ENCODE data around the gene CYB5R3. TPM values are rescaled to one million over a fixed set of nuclear protein-coding genes. Genes with fewer than 3 reads are reported as not detected.

Gene CYB5R3
- total RNA-seq, 6 experiments from 2014 or later, result 315 to 413 (median 347) TPM

DNA sequence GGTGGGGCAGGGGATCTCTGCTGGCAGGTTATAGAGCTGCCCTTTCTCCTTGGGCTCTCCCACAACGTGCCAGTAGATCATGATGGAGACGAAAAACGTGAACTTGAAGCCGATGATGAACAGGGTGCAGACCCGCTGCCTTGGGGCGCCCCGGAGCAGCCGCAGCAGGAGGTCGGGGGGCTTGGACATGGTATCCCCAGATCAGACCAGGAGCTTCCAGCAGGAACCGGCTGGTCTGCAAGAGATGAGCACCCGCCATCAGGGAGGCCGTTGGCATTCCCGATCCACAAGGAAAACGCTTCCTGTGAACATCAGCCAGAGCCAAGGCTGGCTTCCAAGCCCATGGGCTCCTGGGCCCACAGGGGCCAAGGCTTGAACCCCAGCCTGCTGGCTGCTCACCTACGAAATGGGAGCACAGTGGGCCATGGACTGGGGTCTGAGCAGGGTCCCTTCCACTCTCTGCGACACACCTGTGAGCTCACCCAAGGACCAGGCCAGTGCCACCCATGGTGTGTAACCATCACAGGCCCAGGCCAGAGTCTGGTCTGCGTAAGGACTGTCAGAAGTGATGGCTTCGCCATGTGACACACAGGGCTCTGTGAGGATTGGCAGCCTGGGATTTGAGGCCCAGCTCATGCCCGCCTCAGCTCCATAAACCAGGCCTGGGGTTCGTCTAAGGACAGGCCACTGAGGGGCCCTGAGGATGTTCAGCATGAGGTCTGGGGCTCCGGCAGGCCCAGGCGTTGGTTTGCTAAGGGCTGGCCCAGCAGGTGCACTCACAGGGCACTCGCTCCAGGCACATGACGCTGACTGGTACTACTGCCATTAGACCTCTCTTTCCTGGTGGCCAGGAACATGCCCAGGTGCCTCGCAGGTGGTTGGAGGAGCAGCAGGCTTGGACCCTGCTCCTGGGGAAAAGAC, 44.8 kb upstream of the CYB5R3 start:
- TF ChIP-seq, protein P1, sequence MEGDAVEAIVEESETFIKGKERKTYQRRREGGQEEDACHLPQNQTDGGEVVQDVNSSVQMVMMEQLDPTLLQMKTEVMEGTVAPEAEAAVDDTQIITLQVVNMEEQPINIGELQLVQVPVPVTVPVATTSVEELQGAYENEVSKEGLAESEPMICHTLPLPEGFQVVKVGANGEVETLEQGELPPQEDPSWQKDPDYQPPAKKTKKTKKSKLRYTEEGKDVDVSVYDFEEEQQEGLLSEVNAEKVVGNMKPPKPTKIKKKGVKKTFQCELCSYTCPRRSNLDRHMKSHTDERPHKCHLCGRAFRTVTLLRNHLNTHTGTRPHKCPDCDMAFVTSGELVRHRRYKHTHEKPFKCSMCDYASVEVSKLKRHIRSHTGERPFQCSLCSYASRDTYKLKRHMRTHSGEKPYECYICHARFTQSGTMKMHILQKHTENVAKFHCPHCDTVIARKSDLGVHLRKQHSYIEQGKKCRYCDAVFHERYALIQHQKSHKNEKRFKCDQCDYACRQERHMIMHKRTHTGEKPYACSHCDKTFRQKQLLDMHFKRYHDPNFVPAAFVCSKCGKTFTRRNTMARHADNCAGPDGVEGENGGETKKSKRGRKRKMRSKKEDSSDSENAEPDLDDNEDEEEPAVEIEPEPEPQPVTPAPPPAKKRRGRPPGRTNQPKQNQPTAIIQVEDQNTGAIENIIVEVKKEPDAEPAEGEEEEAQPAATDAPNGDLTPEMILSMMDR (IDR thresholded peaks at IDR 0.05), result no peak
- Mint-ChIP-seq H3K27me3 (ENCODE audit: insufficient read depth) (no peaks in the 10 kb centered on the region; the same call in 1 of the 2 replicates), H3K27ac (no peak overlapping the region), H3K4me3 (no peak overlapping the region), H3K9me3 (no peaks in the 10 kb centered on the region), H3K36me3 (ENCODE audit: low read depth) (no peaks in the 10 kb centered on the region), H3K4me1 (ENCODE audit: low read depth) (peaks cover 28% of the 10 kb centered on the region)
- no peak for DNase-seq

DNA sequence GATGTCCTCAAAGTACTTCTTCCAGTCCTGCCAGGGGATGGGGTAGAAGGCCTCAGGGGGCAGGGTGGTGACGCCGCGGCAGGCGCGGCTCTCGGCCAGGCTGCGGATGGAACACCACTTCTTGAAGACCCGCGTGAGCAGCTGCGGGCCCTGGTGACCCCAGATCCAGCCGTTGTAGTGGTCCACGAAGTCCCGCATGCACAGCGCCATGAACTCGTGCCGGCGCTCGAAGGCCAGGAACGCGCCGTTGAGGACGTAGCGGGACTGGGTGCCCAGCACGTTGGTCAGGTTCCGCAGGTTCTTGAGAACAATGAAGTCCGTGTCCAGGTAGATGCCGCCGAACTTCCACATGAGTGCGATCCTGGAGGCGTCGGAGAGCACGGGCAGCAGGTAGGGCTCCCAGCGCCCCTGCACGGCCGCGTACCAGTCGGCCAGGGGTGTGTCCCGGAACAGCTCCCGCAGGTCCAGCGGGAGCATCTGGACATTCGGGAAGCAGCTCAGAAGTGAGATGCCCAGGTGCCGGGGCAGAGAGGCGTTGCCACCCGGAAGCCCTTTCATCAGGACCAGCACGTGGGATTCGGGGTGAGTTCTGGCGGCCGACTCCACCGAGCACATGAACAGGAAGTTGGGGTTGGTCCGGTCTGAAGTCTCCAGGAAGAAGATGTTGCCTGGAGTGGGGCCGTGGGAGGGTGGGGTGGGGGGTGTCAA, 44.0 kb upstream of the CYB5R3 start:
- TF ChIP-seq, protein P1 (IDR thresholded peaks at IDR 0.05), result no peak
- Mint-ChIP-seq H3K4me3 (no peak overlapping the region), H3K9me3 (no peaks in the 10 kb centered on the region), H3K27ac (no peak overlapping the region), H3K27me3 (ENCODE audit: insufficient read depth) (no peaks in the 10 kb centered on the region), H3K36me3 (ENCODE audit: low read depth) (no peaks in the 10 kb centered on the region), H3K4me1 (ENCODE audit: low read depth) (peaks cover 28% of the 10 kb centered on the region)
- no peak for DNase-seq

DNA sequence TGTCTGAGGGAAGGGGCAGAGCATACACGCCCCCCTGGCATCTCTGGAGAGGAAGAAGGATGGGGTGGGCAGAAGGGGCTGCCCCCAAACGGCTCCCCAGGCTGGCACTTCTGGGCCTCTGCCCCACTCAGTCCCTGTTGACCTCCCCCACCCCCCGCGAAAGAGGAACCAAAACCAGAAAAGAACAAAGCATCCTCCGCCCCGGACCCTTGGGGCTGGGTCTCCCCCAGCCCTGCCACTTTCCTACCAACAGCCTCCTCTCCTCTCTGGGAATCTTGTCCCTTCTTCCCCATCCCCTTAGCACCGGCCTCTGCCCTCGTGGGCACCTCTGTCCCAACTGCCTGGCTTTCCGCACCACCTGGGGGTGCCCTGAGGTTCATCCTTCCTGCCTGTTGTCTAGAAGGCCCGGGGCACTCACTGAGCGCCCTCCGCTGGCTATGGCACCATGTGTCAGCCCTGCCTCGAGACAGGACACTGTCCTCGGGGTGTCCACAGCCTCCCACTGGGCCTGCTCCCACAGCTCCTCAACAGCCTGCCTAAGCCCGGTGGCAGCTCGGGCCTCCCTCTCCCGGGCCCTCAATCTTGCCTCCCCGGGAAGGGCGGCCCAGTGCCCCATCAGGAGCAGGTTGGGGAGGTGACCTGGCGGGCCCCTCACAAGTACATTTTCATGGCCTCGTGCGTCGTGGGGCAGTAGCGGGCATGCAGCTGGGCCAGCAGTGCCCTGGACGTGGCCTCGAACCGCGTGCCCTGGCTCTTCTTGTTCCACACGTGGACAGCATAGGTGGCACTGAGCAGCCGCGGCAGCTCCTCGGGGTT, 43.3 kb upstream of the CYB5R3 start:
- Mint-ChIP-seq H3K4me1 (ENCODE audit: low read depth) (peaks cover 28% of the 10 kb centered on the region), H3K4me3 (no peak overlapping the region), H3K27ac (no peak overlapping the region), H3K36me3 (ENCODE audit: low read depth) (no peaks in the 10 kb centered on the region), H3K27me3 (ENCODE audit: insufficient read depth) (no peaks in the 10 kb centered on the region), H3K9me3 (no peaks in the 10 kb centered on the region)
- TF ChIP-seq, protein P1 (IDR thresholded peaks at IDR 0.05), result peak; percentile 31
- no peak for DNase-seq

DNA sequence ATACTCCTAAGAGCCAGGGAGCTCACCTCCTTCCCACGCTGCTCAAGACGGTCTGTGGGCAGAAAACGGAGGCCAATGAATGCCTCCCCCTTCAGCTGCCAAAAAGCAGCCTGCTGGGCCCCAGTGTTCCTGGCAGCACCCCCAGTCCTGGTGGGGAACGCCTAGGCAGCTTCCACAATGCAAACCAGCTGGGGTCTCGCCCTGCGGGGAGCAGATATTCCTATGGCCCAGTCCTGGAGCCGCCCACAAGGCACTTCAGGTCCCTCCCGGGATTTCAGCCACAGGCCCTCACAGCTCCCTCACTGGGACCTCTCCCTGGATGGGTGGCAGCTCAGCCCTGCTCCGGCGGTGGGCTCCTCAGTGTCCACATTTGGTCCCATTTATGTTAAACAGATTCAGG, 42.2 kb upstream of the CYB5R3 start:
- H3K4me1 Mint-ChIP-seq (ENCODE audit: low read depth), result peaks cover 26% of the 10 kb centered on the region

More for the DNA sequence above, 42.2 kb upstream of the CYB5R3 start:
- H3K27me3 Mint-ChIP-seq (ENCODE audit: insufficient read depth), result no peaks in the 10 kb centered on the region
- H3K9me3 Mint-ChIP-seq, result no peaks in the 10 kb centered on the region
- H3K36me3 Mint-ChIP-seq (ENCODE audit: low read depth), result no peaks in the 10 kb centered on the region
- no peak overlapping the region for H3K4me3 Mint-ChIP-seq
- DNase-seq, result no peak
- TF ChIP-seq, protein P1 (IDR thresholded peaks at IDR 0.05), result no peak
- no peak overlapping the region for H3K27ac Mint-ChIP-seq

Measured in HFFc6 (cell line).